Neural progenitor cell (in vitro differentiated cells): Measurements from ENCODE around the gene FAM237A. TPM values are rescaled to one million over a fixed set of nuclear protein-coding genes. Genes with fewer than 3 reads are reported as not detected.
A peak's percentile ranks its signal among the peaks of the same experiment; 100 is the strongest.

Source experiments
- DNase-seq: peaks from one replicate; pipeline ENCODE4 v3.0.0-alpha.2; 2016; ENCODE audit warnings: low spot score
- H2AFZ ChIP-seq: fragments of 200-600 bp; sonication (generic); replicated peaks from 2 replicates; pipeline ENCODE4 v1.6.1; 2016; ENCODE audit warnings: antibody characterized with exemption
- H3F3A ChIP-seq: fragments of 200-600 bp; sonication (generic); 2 replicates; pipeline ENCODE4 v1.6.1; 2016; ENCODE audit warnings: antibody characterized with exemption, low read depth
- H3K27ac ChIP-seq: fragments of 200-600 bp; sonication (generic); 2 replicates; pipeline ENCODE4 v1.5.1; 2016; ENCODE audit warnings: mild to moderate bottlenecking
- H3K27me3 ChIP-seq: fragments of 200-600 bp; sonication (generic); 2 replicates; pipeline ENCODE4 v1.6.1; 2016; ENCODE audit warnings: mild to moderate bottlenecking, moderate library complexity
- H3K36me3 ChIP-seq: fragments of 200-600 bp; sonication (generic); 2 replicates; pipeline ENCODE4 v1.5.1; 2016
- H3K4me1 ChIP-seq: fragments of 200-600 bp; sonication (generic); 2 replicates; pipeline ENCODE4 v1.6.1; 2016; ENCODE audit warnings: mixed run types
- H3K4me2 ChIP-seq: fragments of 200-600 bp; sonication (generic); 2 replicates; pipeline ENCODE4 v1.6.1; 2016
- H3K4me3 ChIP-seq: fragments of 200-600 bp; sonication (generic); 2 replicates; pipeline ENCODE4 v1.5.1; 2016
- H3K79me2 ChIP-seq: fragments of 200-600 bp; sonication (generic); 2 replicates; pipeline ENCODE4 v1.6.1; 2016; ENCODE audit warnings: low read depth
- H3K9ac ChIP-seq: fragments of 200-600 bp; sonication (generic); 2 replicates; pipeline ENCODE4 v1.6.1; 2016
- H3K9me3 ChIP-seq: fragments of 200-600 bp; sonication (generic); 2 replicates; pipeline ENCODE4 v1.5.1; 2016; ENCODE audit warnings: low read depth
- H4K20me1 ChIP-seq: fragments of 200-600 bp; sonication (generic); 2 replicates; pipeline ENCODE4 v1.6.1; 2016; ENCODE audit warnings: low read depth
- H3K27ac Mint-ChIP-seq: 3 replicates; pipeline ENCODE4 v1.8.0; 2021; ENCODE audit warnings: mixed read lengths
- H3K27me3 Mint-ChIP-seq: 2 replicates; pipeline ENCODE4 v1.8.0; 2022; ENCODE audit warnings: low read depth, mild to moderate bottlenecking, inconsistent platforms, moderate library complexity, mixed read lengths; ENCODE audit not compliant: insufficient read depth
- H3K36me3 Mint-ChIP-seq: 3 replicates; pipeline ENCODE4 v1.8.0; 2021; ENCODE audit warnings: mixed read lengths
- H3K4me1 Mint-ChIP-seq: 3 replicates; pipeline ENCODE4 v1.8.0; 2021; ENCODE audit warnings: mixed read lengths
- H3K4me3 Mint-ChIP-seq: 3 replicates; pipeline ENCODE4 v1.8.0; 2021; ENCODE audit warnings: mild to moderate bottlenecking, moderate library complexity, mixed read lengths
- H3K9me3 Mint-ChIP-seq: 3 replicates; pipeline ENCODE4 v1.8.0; 2020; ENCODE audit warnings: mixed read lengths
- EZH2 ChIP-seq: fragments of 200-600 bp; sonication (generic); IDR thresholded peaks from 2 replicates; pipeline ENCODE4 v1.6.1; 2017; ENCODE audit warnings: antibody characterized with exemption, mild to moderate bottlenecking, moderate library complexity
- EZH2phosphoT487 ChIP-seq: fragments of 200-600 bp; sonication (generic); IDR thresholded peaks from 2 replicates; pipeline ENCODE4 v1.6.1; 2017; ENCODE audit warnings: antibody characterized with exemption
- total RNA-seq: library from RNA; depleted of rRNA; stranded (reverse); fragments of >200 nt; gene quantifications from 2 replicates; pipeline ENCODE4 v1.2.3, GENCODE V29; 2015; ENCODE audit warnings: low replicate concordance
- TF ChIP-seq, protein P1 (sequence below): fragments of 200-600 bp; sonication (generic); IDR thresholded peaks from 2 replicates; pipeline ENCODE4 v1.5.1; 2017; ENCODE audit warnings: antibody characterized with exemption, mild to moderate bottlenecking

Gene FAM237A
- total RNA-seq, 1 donor from 2014 or later = not detected

DNA sequence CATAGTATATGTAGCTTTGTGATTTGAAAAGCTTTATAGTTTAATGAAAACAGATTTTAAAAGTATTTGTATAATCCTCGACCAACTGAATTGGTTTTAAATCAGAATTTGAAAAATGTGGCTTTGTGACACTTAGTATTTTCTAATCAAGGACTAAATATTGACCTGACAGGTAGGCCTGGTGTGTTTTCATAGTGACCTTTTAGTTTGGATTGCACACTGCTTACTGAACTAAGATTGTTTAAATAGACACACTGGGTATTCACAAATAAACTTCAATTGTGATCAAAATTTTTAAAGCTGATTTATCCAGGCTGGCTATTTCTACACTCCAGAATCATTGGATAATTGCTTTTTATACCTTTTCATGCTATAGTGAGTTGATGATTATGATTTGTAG, 31.8 kb upstream of the FAM237A start:
- H3K4me3 Mint-ChIP-seq = no peak overlapping the region

DNA sequence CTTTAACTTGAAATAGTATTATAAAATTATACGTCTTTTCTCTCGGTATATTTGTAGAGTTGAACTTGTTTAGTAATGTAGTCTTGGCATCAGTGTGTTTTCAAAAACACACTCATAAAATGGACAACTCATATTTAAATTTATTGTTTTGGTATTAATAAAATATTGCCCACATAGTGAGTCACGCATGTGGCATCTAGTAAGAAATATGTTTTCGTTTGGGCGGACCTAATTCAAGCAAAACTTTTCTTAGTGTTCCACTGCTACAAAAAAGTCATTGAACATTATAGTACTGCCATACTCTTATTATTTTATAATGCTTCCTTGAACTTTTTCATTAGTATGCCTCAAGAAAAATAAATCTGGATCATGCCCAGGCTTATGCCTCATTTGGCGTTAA, 31.1 kb upstream of the FAM237A start:
- Mint-ChIP-seq H3K27me3 (peaks cover 2% of the 10 kb centered on the region), H3K4me3 (no peak overlapping the region), H3K27ac (no peak overlapping the region), H3K4me1 (peaks cover 8% of the 10 kb centered on the region), H3K36me3 (peaks cover 5% of the 10 kb centered on the region), H3K9me3 (no peaks in the 10 kb centered on the region)
- Histone ChIP-seq H3K27me3 (no peaks in the 10 kb centered on the region), H3K36me3 (no peaks in the 10 kb centered on the region), H3K4me3 (no peak overlapping the region), H3K4me1 (peaks cover 14% of the 10 kb centered on the region), H3K9ac (no peak overlapping the region), H2AFZ (no peak overlapping the region), H3F3A (peaks cover 19% of the 10 kb centered on the region), H3K27ac (peak overlapping the region; percentile 60), H3K9me3 (no peaks in the 10 kb centered on the region), H3K79me2 (no peaks in the 10 kb centered on the region), H3K4me2 (peak overlapping the region; percentile 14), H4K20me1 (no peaks in the 10 kb centered on the region)
- DNase-seq = no peak
- no peak for TF ChIP-seq EZH2phosphoT487
- TF ChIP-seq, protein P1, sequence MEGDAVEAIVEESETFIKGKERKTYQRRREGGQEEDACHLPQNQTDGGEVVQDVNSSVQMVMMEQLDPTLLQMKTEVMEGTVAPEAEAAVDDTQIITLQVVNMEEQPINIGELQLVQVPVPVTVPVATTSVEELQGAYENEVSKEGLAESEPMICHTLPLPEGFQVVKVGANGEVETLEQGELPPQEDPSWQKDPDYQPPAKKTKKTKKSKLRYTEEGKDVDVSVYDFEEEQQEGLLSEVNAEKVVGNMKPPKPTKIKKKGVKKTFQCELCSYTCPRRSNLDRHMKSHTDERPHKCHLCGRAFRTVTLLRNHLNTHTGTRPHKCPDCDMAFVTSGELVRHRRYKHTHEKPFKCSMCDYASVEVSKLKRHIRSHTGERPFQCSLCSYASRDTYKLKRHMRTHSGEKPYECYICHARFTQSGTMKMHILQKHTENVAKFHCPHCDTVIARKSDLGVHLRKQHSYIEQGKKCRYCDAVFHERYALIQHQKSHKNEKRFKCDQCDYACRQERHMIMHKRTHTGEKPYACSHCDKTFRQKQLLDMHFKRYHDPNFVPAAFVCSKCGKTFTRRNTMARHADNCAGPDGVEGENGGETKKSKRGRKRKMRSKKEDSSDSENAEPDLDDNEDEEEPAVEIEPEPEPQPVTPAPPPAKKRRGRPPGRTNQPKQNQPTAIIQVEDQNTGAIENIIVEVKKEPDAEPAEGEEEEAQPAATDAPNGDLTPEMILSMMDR = no peak
- TF ChIP-seq EZH2 = no peak

More for the DNA sequence above, 31.8 kb upstream of the FAM237A start:
- Histone ChIP-seq H3F3A (peaks cover 19% of the 10 kb centered on the region), H2AFZ (no peak overlapping the region), H3K4me2 (no peak overlapping the region), H4K20me1 (no peaks in the 10 kb centered on the region), H3K27ac (no peak overlapping the region), H3K9me3 (no peaks in the 10 kb centered on the region), H3K36me3 (no peaks in the 10 kb centered on the region), H3K79me2 (no peaks in the 10 kb centered on the region), H3K4me1 (peaks cover 14% of the 10 kb centered on the region), H3K4me3 (no peak overlapping the region), H3K9ac (no peak overlapping the region), H3K27me3 (no peaks in the 10 kb centered on the region)
- peaks cover 8% of the 10 kb centered on the region for H3K4me1 Mint-ChIP-seq
- peaks cover 5% of the 10 kb centered on the region for H3K36me3 Mint-ChIP-seq
- no peaks in the 10 kb centered on the region for H3K27me3 Mint-ChIP-seq
- TF ChIP-seq EZH2phosphoT487 (no peak), EZH2 (no peak)
- TF ChIP-seq, protein P1 = no peak
- no peak overlapping the region for H3K27ac Mint-ChIP-seq
- DNase-seq = no peak
- H3K9me3 Mint-ChIP-seq = no peaks in the 10 kb centered on the region

GRCh38 chr2:206611736-206612135, 30.6 kb upstream of the FAM237A start:
- Mint-ChIP-seq H3K4me1 (peaks cover 8% of the 10 kb centered on the region), H3K9me3 (no peaks in the 10 kb centered on the region), H3K36me3 (peaks cover 5% of the 10 kb centered on the region), H3K27ac (peak overlapping the region; percentile 85), H3K27me3 (peaks cover 2% of the 10 kb centered on the region), H3K4me3 (no peak overlapping the region)
- peaks cover 14% of the 10 kb centered on the region for H3K4me1 ChIP-seq
- no peaks in the 10 kb centered on the region for H3K79me2 ChIP-seq
- no peaks in the 10 kb centered on the region for H4K20me1 ChIP-seq
- TF ChIP-seq EZH2phosphoT487 = no peak
- TF ChIP-seq, protein P1 = no peak
- no peak for TF ChIP-seq EZH2
- no peaks in the 10 kb centered on the region for H3K9me3 ChIP-seq
- H2AFZ ChIP-seq = no peak overlapping the region
- H3K9ac ChIP-seq = no peak overlapping the region
- no peaks in the 10 kb centered on the region for H3K27me3 ChIP-seq
- no peaks in the 10 kb centered on the region for H3K36me3 ChIP-seq
- H3K4me3 ChIP-seq = no peak overlapping the region
- H3F3A ChIP-seq = peaks cover 19% of the 10 kb centered on the region
- peak overlapping the region; percentile 60 for H3K27ac ChIP-seq
- peak; percentile 67 for DNase-seq
- H3K4me2 ChIP-seq = peak overlapping the region; percentile 14
